ENCODE results near the gene DESI1. TPM values are rescaled to one million over a fixed set of nuclear protein-coding genes. Genes with fewer than 3 reads are reported as not detected.

Gene DESI1
- total RNA-seq, 1 experiment from 2014 or later = 64.5 TPM

GRCh38 chr22:41612603-41613306, 8.1 kb downstream of the DESI1 start:
- H3K27me3 Mint-ChIP-seq (ENCODE audit: unreplicated experiment) = no peaks in the 10 kb centered on the region
- H3K4me3 Mint-ChIP-seq (ENCODE audit: low read depth, unreplicated experiment) = no peak overlapping the region
- TF ChIP-seq CTCF (IDR thresholded peaks at IDR 0.05; ENCODE audit: unreplicated experiment) = no peak
- no TSS peak for BruUV-seq (replicated peaks)
- peaks cover 18% of the 10 kb centered on the region for H3K36me3 Mint-ChIP-seq (ENCODE audit: insufficient read depth, unreplicated experiment)
- CTCF ChIA-PET = interaction anchor here (0.6 to 0.7 kb wide), 2 partner anchors 103 to 293 kb away, joined by 3 to 7 read pairs; no protein-coding TSS in a partner anchor
- intact Hi-C loops (cut with micrococcal nuclease; ENCODE audit: unreplicated experiment) = no loop called here
- H3K27ac Mint-ChIP-seq (ENCODE audit: unreplicated experiment) = no peak overlapping the region
- DNase-seq = no peak
- no peaks in the 10 kb centered on the region for H3K4me1 Mint-ChIP-seq (ENCODE audit: low read depth, unreplicated experiment)
- no peaks in the 10 kb centered on the region for H3K9me3 Mint-ChIP-seq (ENCODE audit: low read depth, unreplicated experiment)

DNA sequence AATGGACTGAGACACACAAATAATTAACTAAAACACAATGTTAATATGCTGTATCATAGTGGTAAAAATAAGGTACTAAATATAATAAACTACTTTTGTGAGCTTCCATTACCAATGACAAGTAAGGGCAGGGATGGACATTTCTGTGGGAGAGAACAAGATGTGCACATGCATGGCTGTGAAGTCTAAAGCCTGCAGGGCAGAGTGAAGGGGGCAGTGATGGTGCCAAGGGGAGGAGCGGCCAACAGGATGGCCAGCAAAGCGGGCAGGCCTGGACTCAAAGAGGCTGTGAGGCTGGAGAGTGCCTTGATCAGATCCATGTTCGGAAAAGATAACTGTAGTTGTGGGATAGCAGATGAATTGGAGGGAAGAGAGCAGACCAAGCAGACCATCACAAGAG, 12.5 kb downstream of the DESI1 start:
- Mint-ChIP-seq H3K36me3 (ENCODE audit: insufficient read depth, unreplicated experiment) (peaks cover 48% of the 10 kb centered on the region), H3K27me3 (ENCODE audit: unreplicated experiment) (no peaks in the 10 kb centered on the region), H3K4me3 (ENCODE audit: low read depth, unreplicated experiment) (no peak overlapping the region), H3K9me3 (ENCODE audit: low read depth, unreplicated experiment) (no peaks in the 10 kb centered on the region), H3K4me1 (ENCODE audit: low read depth, unreplicated experiment) (no peaks in the 10 kb centered on the region), H3K27ac (ENCODE audit: unreplicated experiment) (peak overlapping the region; percentile 8)
- DNase-seq = no peak
- CTCF ChIA-PET = no interaction called here
- BruUV-seq (replicated peaks) = no TSS peak
- intact Hi-C loops (cut with micrococcal nuclease; ENCODE audit: unreplicated experiment) = no loop called here
- no peak for TF ChIP-seq CTCF (IDR thresholded peaks at IDR 0.05; ENCODE audit: unreplicated experiment)

GRCh38 chr22:41603873-41604332, 16.9 kb downstream of the DESI1 start:
- Mint-ChIP-seq H3K4me3 (ENCODE audit: low read depth, unreplicated experiment) (no peak overlapping the region), H3K9me3 (ENCODE audit: low read depth, unreplicated experiment) (no peaks in the 10 kb centered on the region), H3K27ac (ENCODE audit: unreplicated experiment) (no peak overlapping the region), H3K27me3 (ENCODE audit: unreplicated experiment) (no peaks in the 10 kb centered on the region), H3K36me3 (ENCODE audit: insufficient read depth, unreplicated experiment) (peaks cover 65% of the 10 kb centered on the region), H3K4me1 (ENCODE audit: low read depth, unreplicated experiment) (no peaks in the 10 kb centered on the region)
- TF ChIP-seq CTCF (IDR thresholded peaks at IDR 0.05; ENCODE audit: unreplicated experiment) = no peak
- intact Hi-C loops (cut with micrococcal nuclease; ENCODE audit: unreplicated experiment) = no loop called here
- CTCF ChIA-PET = interaction anchor here (0.7 kb wide), 1 partner anchor 14 kb away, joined by 3 read pairs; the partner anchor contains the start of gene PMM1
- no peak for DNase-seq
- BruUV-seq (replicated peaks) = no TSS peak

- TF ChIP-seq CTCF (IDR thresholded peaks at IDR 0.05; ENCODE audit: unreplicated experiment) = no peak
- Mint-ChIP-seq H3K4me3 (ENCODE audit: low read depth, unreplicated experiment) (no peak overlapping the region), H3K9me3 (ENCODE audit: low read depth, unreplicated experiment) (no peaks in the 10 kb centered on the region), H3K27ac (ENCODE audit: unreplicated experiment) (no peak overlapping the region), H3K4me1 (ENCODE audit: low read depth, unreplicated experiment) (no peaks in the 10 kb centered on the region), H3K27me3 (ENCODE audit: unreplicated experiment) (no peaks in the 10 kb centered on the region), H3K36me3 (ENCODE audit: insufficient read depth, unreplicated experiment) (peaks cover 76% of the 10 kb centered on the region)
- intact Hi-C loops (cut with micrococcal nuclease; ENCODE audit: unreplicated experiment) = no loop called here
- no peak for DNase-seq
- no TSS peak for BruUV-seq (replicated peaks)
- CTCF ChIA-PET = no interaction called here
Observed at GRCh38 chr22:41600976-41601375, 19.9 kb downstream of the DESI1 start.

Data from Calu3 (cell line).